ENCODE data around the gene RPUSD3. TPM values are rescaled to one million over a fixed set of nuclear protein-coding genes. Genes with fewer than 3 reads are reported as not detected.
A peak's percentile ranks its signal among the peaks of the same experiment; 100 is the strongest.

Gene RPUSD3
- total RNA-seq, 4 donors from 2014 or later = 34.1 to 78.0 (median 43.9) TPM

GRCh38 chr3:9803494-9803893 is 40.3 kb downstream of the RPUSD3 start:
- peaks cover 0 to 4% (median under 1%) of the 10 kb centered on the region in 4 donors for H3K4me1 ChIP-seq
- no peak overlapping the region for H3K27ac ChIP-seq
- intact Hi-C loops (cut with DNase I; ENCODE audit: low total_unique reads) = no loop called here
- TF ChIP-seq EP300 (IDR thresholded peaks at IDR 0.05; ENCODE audit: low read depth) (no peak), POLR2A (IDR thresholded peaks at IDR 0.05) (no peak), POLR2AphosphoS5 (IDR thresholded peaks at IDR 0.05) (no peak), CTCF (IDR thresholded peaks at IDR 0.05) (no peak)
- H3K4me3 ChIP-seq = no peak overlapping the region
- H3K36me3 ChIP-seq = peaks cover 2 to 74% (median 39%) of the 10 kb centered on the region in 4 donors
- WGBS, 2 donors (ENCODE audit: low coverage in 1 of 2) = 76 to 80% methylated on average over 1 of the region's 1 CpG
- in situ Hi-C loops (cut with MboI; ENCODE audit: low pct_ligation_motif_present in 1 of 4, low pct_unique_long_range_greater_than_20kb in 1 of 4, low sequenced_read_pairs in 3 of 4) = no loop called here
- H3K9me3 ChIP-seq = no peaks in the 10 kb centered on the region
- H3K27me3 ChIP-seq = no peaks in the 10 kb centered on the region
- no peak for DNase-seq

- WGBS, 2 donors (ENCODE audit: low coverage in 1 of 2) = 84% methylated on average over 5 of the region's 5 CpGs; no CpG with 5 or more reads in 1 of the 2 donors
- peaks cover 0 to 7% (median under 1%) of the 10 kb centered on the region in 4 donors for H3K4me1 ChIP-seq
Observed at GRCh38 chr3:9800529-9800928, 43.3 kb downstream of the RPUSD3 start.

GRCh38 chr3:9797196-9797945 is 46.4 kb downstream of the RPUSD3 start:
- WGBS, 2 donors (ENCODE audit: low coverage in 1 of 2) = 93 to 100% methylated on average over 2 to 12 of the region's 12 CpGs
- intact Hi-C loops (cut with DNase I; ENCODE audit: low total_unique reads) = no loop called here
- H3K27me3 ChIP-seq = no peaks in the 10 kb centered on the region
- peaks cover 0 to 44% (median 24%) of the 10 kb centered on the region in 4 donors for H3K36me3 ChIP-seq
- in situ Hi-C loops (cut with MboI; ENCODE audit: low pct_ligation_motif_present in 1 of 4, low pct_unique_long_range_greater_than_20kb in 1 of 4, low sequenced_read_pairs in 3 of 4) = no loop called here
- no peak overlapping the region for H3K4me3 ChIP-seq
- H3K9me3 ChIP-seq = no peaks in the 10 kb centered on the region
- DNase-seq = no peak
- no peak overlapping the region for H3K27ac ChIP-seq
- TF ChIP-seq EP300 (IDR thresholded peaks at IDR 0.05; ENCODE audit: low read depth) (no peak), CTCF (IDR thresholded peaks at IDR 0.05) (no peak), POLR2A (IDR thresholded peaks at IDR 0.05) (no peak), POLR2AphosphoS5 (IDR thresholded peaks at IDR 0.05) (no peak)
- peaks cover 10 to 27% (median 17%) of the 10 kb centered on the region in 4 donors for H3K4me1 ChIP-seq

More at GRCh38 chr3:9800529-9800928, 43.3 kb downstream of the RPUSD3 start:
- peaks cover 2 to 73% (median 37%) of the 10 kb centered on the region in 4 donors for H3K36me3 ChIP-seq
- in situ Hi-C loops (cut with MboI; ENCODE audit: low pct_ligation_motif_present in 1 of 4, low pct_unique_long_range_greater_than_20kb in 1 of 4, low sequenced_read_pairs in 3 of 4) = no loop called here
- no peak for DNase-seq
- H3K27me3 ChIP-seq = no peaks in the 10 kb centered on the region
- H3K27ac ChIP-seq = no peak overlapping the region
- TF ChIP-seq CTCF (IDR thresholded peaks at IDR 0.05) (peak in 2 of 5 experiments; percentile 12 to 19), EP300 (IDR thresholded peaks at IDR 0.05; ENCODE audit: low read depth) (no peak)
- intact Hi-C loops (cut with DNase I; ENCODE audit: low total_unique reads) = no loop called here
- H3K4me3 ChIP-seq = no peak overlapping the region
- H3K9me3 ChIP-seq = no peaks in the 10 kb centered on the region

GRCh38 chr3:9795207-9795606 is 48.6 kb downstream of the RPUSD3 start:
- Histone ChIP-seq H3K4me1 (peaks cover 16 to 42% (median 26%) of the 10 kb centered on the region in 4 donors), H3K9me3 (no peaks in the 10 kb centered on the region), H3K4me3 (no peak overlapping the region), H3K36me3 (peaks cover 0 to 27% (median 12%) of the 10 kb centered on the region in 4 donors), H3K27me3 (no peaks in the 10 kb centered on the region), H3K27ac (no peak overlapping the region)
- DNase-seq = no peak
- TF ChIP-seq POLR2A (IDR thresholded peaks at IDR 0.05) (no peak), EP300 (IDR thresholded peaks at IDR 0.05; ENCODE audit: low read depth) (no peak), POLR2AphosphoS5 (IDR thresholded peaks at IDR 0.05) (no peak), CTCF (IDR thresholded peaks at IDR 0.05) (no peak)
- WGBS, 2 donors (ENCODE audit: low coverage in 1 of 2) = 63 to 66% methylated on average over 2 to 5 of the region's 5 CpGs
- intact Hi-C loops (cut with DNase I; ENCODE audit: low total_unique reads) (no loop called here), in situ Hi-C loops (cut with MboI; ENCODE audit: low pct_ligation_motif_present in 1 of 4, low pct_unique_long_range_greater_than_20kb in 1 of 4, low sequenced_read_pairs in 3 of 4) (no loop called here)

Data from transverse colon (tissue), 4 donors.